Stimulated activated CD4-positive, alpha-beta T cell treated with anti-CD3 and anti-CD28 coated beads, Interleukin-2, amount 100 ng/mL, for 24 hours (primary cell): ENCODE data around the gene SERPINA4.

Experiments used
- DNase-seq, 2 donors: peaks; one replicate each; pipeline ENCODE4 v3.0.0-alpha.2; 2020

Gene SERPINA4, protein sequence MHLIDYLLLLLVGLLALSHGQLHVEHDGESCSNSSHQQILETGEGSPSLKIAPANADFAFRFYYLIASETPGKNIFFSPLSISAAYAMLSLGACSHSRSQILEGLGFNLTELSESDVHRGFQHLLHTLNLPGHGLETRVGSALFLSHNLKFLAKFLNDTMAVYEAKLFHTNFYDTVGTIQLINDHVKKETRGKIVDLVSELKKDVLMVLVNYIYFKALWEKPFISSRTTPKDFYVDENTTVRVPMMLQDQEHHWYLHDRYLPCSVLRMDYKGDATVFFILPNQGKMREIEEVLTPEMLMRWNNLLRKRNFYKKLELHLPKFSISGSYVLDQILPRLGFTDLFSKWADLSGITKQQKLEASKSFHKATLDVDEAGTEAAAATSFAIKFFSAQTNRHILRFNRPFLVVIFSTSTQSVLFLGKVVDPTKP

GRCh38 chr14:94560751-94561655, at the start of gene SERPINA4:
Gene SERPINA4 (plus strand): TSS chr14:94561442. CDS start chr14:94563483, 2,041 bp downstream.
- no peak for DNase-seq

DNA sequence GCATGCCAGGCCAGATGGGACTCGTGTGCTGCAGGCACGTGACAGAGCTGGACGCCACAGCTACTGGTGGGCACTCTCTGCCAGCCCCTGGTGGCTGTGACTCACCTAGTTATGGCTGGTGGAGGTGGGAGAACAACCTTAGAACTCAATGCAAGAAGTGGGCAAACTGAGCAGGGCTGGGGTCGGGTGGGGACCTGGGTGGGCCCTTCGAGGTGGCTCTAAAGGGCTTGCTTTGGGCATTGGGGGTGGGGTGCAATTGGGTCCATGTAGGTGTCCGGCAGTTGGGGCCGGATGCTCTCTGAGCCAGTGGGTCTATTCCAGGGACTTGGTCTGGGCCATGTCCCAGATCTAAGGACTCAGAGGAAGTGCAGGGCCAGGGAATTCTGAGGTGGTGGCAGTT, 46.9 kb upstream of the SERPINA4 start:
- DNase-seq: no peak

- no peak for DNase-seq
Observed at GRCh38 chr14:94515426-94515825, 45.8 kb upstream of the SERPINA4 start.

DNA sequence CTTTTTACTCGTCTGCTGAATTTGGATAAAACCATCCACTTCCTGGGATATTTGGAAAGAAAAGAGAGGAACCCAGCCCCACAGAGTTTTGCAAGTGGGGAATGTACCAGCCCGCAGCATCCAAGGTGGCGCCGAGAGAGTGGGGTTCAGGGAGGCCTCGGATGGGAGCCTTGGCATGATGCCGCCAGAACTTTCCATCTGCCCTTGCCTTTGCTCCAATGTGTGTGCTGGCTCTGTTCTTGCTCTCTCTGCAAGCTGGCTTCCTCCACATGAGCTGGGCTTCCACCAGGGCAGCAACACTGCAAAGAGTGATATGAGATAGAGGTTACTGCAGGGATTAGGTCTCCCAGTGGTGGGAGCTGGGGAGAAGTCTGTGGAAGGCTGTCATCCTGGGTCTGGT, 45.4 kb upstream of the SERPINA4 start:
- no peak for DNase-seq

- DNase-seq: no peak
Observed at GRCh38 chr14:94517248-94517640, 44.0 kb upstream of the SERPINA4 start.

- no peak for DNase-seq
Observed at GRCh38 chr14:94517641-94518257, 43.5 kb upstream of the SERPINA4 start.

DNA sequence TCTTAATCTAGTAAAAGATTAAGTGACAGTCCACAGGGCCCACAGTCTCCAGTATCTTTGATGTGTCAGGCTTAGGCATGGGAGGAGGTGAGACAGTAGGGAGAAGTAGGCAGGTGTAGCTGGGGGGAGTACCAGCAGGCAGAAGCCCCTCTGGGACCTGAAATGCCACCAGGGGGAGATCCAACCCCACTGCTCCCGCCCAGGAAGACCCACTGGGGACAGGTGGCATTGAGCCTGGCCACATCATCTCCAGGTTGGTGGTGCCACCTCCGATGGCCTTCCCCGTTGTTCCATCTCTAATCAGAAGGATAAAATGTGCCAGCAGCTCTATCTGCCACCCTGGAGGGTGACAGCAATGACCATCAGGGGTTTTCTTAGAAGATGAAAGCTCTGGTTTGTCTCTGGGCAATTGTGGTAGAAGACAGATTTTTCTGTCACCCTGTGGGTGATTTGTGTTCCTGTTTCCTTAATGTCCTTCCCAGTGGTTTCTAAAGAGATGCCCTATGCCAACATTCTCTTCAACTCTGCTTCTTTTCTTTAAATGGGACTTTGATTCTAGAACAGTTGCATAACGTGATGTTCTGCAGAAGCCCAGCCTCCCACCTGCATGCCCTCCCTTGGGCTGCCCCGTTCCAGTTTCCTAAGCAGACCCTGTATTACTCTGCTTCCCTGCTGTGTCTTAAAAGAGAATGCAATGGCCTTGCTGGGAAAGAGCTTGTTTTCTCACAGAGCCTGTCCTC, 39.7 kb upstream of the SERPINA4 start:
- no peak for DNase-seq

GRCh38 chr14:94522115-94522724, 39.0 kb upstream of the SERPINA4 start:
- no peak for DNase-seq

GRCh38 chr14:94523265-94523664, 38.0 kb upstream of the SERPINA4 start:
- no peak for DNase-seq

DNA sequence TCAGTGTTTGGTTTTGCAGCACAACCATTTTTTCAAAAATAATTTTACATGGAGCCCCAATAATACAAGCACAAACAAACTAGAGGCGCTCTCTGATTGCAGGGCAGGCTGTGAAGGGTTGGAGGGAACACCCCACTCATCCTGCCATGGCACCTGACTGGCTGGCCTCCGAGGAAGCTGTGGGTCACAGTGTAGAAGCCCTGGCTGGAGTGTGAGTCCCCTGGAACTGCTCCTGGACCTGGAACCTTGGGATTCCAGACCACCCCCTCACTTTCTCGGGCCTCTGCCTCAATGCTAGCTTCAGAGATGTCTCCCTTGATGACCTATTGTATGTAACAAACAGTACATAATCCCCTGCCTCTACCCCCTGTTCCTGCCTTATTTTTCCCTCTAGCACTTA, 37.1 kb upstream of the SERPINA4 start:
- no peak for DNase-seq

DNA sequence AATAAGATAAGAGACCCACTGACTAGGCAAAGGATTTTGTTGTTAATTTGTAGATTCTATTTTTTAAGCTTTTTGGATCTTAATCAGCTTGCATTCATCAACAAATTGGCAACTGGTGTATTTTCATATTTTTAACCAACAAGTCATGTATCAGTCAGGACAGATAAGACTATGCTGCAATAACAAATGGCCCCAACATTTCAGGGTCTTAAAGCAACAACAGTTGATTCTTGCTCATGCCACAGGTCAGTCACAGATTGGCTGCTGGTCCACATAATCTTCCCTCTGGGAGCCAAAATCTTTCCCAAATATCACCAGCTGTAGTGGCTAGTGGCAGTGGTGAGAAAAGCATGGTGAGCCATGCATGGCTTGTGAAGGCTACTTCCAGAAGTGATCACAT, 30.1 kb upstream of the SERPINA4 start:
- DNase-seq: no peak

GRCh38 chr14:94532447-94532846, 28.8 kb upstream of the SERPINA4 start:
- DNase-seq: no peak

DNA sequence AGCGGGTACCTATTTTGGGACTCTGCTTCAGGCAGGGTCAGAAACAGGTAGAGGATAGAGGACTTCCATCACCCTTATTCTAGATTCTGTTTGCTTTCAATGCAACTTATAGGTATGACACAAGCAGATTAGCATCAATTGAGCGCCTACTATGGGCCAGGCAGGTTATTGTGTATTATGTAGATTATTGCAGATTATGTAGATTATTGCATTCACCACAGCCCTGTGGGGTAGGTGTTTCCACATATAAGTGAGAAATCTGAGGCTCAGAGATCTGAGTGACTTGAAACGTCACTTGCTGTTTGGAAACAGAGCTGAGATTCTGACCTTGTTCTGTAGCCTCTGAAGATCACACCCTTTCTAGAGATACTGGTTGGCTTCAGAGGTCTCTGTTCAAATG, 25.7 kb upstream of the SERPINA4 start:
- no peak for DNase-seq

DNA sequence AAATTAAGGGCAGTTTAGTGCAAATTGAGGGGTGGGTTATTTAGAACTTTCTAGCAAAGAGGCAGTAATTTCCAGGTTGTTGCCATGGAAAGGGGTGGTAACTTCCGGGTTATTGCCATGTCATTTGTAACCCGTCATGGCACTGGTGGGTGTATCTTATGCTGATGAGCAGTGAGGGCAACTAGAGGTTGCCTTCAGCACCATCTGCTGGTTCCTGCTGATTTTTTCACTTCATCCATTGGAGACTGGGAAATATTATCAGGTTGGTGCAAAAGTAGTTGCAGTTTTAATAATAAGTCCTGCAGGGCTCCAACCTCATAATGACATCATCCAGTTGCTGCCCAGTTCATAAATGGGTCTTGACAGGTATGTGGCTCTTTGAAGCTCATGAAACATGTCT, 24.4 kb upstream of the SERPINA4 start:
- DNase-seq: no peak

DNA sequence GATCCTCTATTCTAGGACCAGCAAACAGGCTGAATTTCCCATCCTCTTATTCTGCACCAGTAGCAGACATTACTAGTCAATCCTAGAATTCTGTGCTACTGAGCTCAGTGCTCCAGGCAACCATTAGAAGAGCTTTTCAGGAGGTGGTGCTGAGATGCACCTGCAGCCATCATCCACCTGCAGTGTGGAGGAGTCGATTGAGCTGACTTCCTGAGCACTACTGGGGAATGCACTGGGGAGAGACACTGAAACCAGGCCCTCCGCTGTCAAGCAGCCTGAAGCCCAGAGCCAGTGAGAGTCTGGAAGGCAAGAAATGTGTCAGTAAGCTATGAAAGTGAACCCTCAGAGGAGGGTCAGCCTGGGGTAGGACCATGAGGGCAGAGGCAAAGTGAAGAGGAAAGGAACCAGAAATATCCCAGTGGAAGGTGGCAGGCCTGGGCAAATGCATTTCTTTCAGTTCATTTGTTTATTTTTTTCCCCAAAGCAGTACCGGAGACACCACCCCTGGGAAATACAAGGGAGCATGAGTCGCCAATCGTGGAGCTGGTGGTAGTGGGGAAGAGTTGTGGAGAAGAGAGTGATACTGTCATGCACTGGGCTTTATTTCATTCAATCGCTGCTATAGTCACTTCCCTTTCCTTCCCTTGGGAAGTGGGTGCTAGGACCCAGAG, 23.0 kb upstream of the SERPINA4 start:
- DNase-seq: no peak

DNA sequence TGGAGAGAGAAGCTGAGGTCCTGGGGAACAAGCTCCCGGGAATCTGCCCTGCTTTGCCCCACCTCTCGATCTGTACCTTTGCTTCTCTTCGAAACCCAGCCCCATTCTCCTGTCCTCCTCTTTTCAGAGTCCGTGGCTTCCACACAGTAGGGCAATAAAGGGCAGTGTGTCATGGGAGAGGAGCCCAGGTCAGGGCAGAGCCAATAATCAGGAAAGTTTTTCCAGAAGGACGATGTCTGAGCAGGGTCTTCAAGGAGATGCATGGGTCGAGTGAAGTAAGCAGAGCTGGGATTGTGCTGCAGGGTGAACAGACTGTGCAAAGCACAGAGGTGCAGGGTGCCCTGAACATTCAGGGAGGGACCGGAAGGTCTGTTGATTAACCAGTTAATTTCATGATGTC, 22.1 kb upstream of the SERPINA4 start:
- no peak for DNase-seq

DNA sequence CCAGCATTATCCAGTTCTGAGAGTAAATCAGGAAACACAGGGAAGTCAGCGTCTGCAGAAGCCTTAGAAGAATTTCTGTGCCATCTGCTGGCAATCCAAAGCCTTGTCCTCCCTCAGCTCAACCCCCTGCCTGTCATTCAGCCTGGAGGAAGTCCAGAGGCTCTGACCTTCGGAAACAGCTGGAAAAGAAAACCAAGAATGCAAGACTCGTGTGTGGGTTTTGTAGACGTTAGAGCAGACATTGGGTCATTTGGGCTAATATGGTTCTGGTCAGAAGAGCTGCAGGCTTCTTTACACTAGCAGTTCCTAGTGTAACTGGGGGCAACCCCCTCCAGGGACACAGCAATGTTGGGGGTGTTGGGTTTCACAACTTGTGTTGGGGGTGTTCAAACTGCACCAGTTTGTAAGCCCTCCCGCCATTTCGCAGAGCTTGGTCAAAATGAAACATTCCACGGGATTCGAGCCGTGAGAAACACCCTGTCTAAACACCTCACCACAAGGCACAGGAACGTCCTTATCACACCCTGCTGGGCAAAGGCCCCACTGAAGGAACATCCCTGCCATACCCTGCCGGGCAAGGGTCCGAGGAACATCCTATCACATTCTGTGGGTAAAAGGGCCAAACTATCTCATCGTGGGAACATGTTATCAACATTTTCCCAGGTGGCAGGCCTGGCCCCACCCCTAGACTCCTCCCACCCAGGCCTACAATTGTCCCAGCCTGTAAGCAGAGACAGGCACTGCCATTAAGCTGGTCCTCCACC, 21.0 kb upstream of the SERPINA4 start:
- DNase-seq: no peak

GRCh38 chr14:94541234-94541975, 19.8 kb upstream of the SERPINA4 start:
- DNase-seq: no peak

DNA sequence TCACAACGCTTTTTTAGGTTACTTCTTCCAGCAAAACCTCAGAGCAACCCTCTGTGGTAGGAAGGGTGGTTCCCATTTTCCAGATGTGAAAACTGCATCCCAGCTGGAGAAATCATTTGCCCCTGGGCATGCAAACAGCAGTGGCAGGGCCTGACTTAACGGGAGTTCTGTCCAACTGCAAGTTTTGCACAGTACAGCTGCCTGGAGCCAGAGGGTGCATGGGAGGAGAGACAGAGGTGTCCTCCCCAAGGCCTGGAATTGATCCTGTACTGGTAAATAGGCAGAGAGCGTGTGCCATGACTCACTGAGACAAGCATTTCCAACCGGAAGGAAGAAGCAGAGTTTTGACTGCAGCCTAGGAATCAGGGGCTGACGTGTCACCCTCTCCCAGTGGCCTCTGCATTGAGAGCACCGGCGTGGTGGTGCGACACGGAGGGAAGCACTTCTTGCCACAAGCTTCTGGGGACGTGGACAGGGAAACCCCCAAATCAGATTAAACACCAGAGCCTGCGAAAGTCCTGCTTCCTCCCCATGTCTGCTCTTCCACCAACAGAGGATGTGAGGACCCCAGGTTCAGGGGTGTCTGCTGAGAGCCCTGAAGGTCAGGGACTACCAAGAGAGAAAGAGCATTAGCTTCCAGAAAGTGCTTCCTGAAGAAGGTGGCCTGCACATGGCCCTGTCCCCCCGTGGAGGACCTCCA, 19.0 kb upstream of the SERPINA4 start:
- DNase-seq: no peak
